ENCODE data around the gene THOC6.
"Not testable (repeated sequence)": the region's sequence is repeated elsewhere in the genome, so short reads cannot be mapped to it uniquely, and the experiment has no call there.

The THOC6 gene

GRCh38 chr16:3054965-3055733 lies 31.3 kb downstream of the THOC6 start:
- no peak for DNase-seq (ENCODE audit: low read depth)

GRCh38 chr16:3055734-3056115 lies 31.9 kb downstream of the THOC6 start:
- not testable (repeated sequence) for DNase-seq (ENCODE audit: low read depth)

GRCh38 chr16:3056336-3057180 lies 32.7 kb downstream of the THOC6 start:
- DNase-seq (ENCODE audit: low read depth): no peak

- DNase-seq (ENCODE audit: low read depth): no peak
These were observed 33.6 kb downstream of the THOC6 start for GRCh38 chr16:3057181-3058138.

- DNase-seq (ENCODE audit: low read depth): no peak
These were observed 34.5 kb downstream of the THOC6 start for GRCh38 chr16:3058139-3059030.

GRCh38 chr16:3059041-3059722 lies 35.3 kb downstream of the THOC6 start:
- peak; percentile 84 for DNase-seq (ENCODE audit: low read depth)

GRCh38 chr16:3059723-3060242 lies 35.9 kb downstream of the THOC6 start:
- no peak for DNase-seq (ENCODE audit: low read depth)

GRCh38 chr16:3060339-3061127 lies 36.7 kb downstream of the THOC6 start:
- DNase-seq (ENCODE audit: low read depth): no peak

- DNase-seq (ENCODE audit: low read depth): no peak
These were observed 38.7 kb downstream of the THOC6 start for GRCh38 chr16:3062553-3062952.

- DNase-seq (ENCODE audit: low read depth): no peak
These were observed 40.0 kb downstream of the THOC6 start for GRCh38 chr16:3063625-3064386.

- DNase-seq (ENCODE audit: low read depth): peak; percentile 60
These were observed 41.4 kb downstream of the THOC6 start, which contains the start of gene IL32 for GRCh38 chr16:3065069-3065741. Gene IL32, plus strand, starts transcription at chr16:3065640. Its CDS starts 172 bp downstream, at chr16:3065812.

GRCh38 chr16:3065742-3066439 lies 42.1 kb downstream of the THOC6 start:
- DNase-seq (ENCODE audit: low read depth): no peak

GRCh38 chr16:3066440-3066748 lies 42.6 kb downstream of the THOC6 start:
- no peak for DNase-seq (ENCODE audit: low read depth)

GRCh38 chr16:3068487-3068886 lies 44.7 kb downstream of the THOC6 start:
- DNase-seq (ENCODE audit: low read depth): no peak

GRCh38 chr16:3069146-3069545 lies 45.3 kb downstream of the THOC6 start:
- DNase-seq (ENCODE audit: low read depth): not testable (repeated sequence)

- no peak for DNase-seq (ENCODE audit: low read depth)
These were observed 46.8 kb downstream of the THOC6 start for GRCh38 chr16:3070608-3071111.

- no peak for DNase-seq (ENCODE audit: low read depth)
These were observed 47.8 kb downstream of the THOC6 start for GRCh38 chr16:3071655-3072054.
